ENCODE data around the gene NFYA.

The NFYA gene

DNA sequence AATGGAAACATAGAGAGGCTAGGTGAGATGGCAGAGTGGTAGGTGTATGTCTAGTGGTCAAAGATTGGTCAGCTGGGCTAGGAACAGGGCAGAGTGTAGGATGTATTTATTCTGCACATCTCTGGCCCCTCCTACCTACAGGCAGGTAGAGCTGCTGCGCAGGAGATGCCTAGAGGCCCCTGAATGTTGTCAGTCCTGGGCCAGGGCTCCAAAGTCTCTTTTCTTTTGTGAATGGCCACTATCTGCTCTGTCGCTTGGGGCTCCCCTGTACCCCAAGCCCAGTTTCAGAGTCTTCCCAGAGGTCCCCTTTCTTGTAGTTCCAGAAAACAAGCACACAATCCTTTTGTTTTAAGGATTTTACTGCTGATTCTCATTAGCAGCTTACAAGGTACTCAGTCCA lies 25.5 kb upstream of the NFYA start:
- DNase-seq, result no peak

DNA sequence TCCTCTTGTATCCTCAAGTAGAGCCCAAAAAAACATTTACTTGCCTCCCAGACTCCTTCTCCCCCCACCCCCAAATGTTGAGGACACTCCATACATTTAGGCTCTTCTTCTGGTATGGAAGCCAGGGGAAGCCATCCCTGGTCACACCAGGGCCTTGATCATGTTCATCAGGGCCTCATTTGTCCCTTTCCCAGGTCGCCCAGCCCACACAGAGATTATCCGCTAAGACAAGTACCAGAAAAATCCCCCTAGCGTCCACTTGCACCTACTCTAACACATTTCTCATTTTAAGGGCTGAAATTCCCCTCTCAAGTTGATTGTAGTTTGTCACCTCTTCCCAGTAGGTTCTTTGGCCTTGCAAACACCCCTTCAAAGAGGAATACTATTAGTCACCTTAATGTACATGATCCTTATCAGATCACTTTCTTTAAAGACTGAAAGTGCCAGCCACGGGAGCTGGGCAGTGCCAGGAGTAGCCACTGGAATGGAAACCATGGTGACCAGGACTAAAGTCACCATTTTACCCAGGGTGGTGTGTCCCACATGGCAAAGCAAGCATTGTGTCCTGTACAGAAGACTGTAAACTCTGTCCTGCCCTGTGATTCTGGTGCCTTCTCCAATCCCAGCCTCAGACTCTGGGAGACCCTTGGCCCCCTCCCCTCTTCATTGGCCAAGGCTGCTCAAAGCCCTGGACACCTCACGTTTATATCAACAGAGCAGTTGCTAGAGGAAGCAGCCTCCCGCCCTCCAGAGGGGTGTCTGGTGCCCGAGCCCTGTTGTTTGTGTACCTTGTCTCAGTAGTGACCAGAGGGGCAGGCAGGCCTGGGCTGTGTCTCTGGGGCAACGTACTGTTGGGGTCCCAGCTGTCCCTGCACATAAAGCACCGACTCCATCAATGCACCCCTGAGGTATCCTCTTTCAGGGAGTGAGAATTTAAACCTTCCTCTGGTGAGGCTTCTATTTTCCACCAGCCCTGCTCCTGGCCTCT lies 24.7 kb upstream of the NFYA start:
- DNase-seq, result no peak

GRCh38 chr6:41049521-41049920 lies 23.3 kb upstream of the NFYA start:
- no peak for DNase-seq

DNA sequence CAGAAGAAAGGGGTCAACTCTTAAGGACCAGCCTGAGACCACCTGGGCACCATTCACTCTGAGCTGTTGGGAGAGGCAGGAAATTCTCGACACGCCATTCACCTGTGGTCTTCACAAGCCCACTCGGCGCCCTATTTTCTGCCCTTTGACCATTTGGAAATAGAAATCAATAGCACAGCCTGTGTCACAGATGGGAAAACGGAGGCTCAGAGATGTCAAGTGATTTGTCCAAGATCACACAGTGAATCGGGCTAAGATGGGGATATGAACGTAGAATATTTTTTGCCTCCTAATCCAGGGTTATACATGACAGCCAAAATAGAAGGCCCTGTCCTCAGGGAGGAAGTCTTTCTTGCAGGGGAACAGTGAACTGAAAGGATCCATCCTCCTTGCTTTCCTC lies 22.8 kb upstream of the NFYA start:
- DNase-seq, result no peak

GRCh38 chr6:41050536-41050935 lies 22.2 kb upstream of the NFYA start:
- DNase-seq, result no peak

DNA sequence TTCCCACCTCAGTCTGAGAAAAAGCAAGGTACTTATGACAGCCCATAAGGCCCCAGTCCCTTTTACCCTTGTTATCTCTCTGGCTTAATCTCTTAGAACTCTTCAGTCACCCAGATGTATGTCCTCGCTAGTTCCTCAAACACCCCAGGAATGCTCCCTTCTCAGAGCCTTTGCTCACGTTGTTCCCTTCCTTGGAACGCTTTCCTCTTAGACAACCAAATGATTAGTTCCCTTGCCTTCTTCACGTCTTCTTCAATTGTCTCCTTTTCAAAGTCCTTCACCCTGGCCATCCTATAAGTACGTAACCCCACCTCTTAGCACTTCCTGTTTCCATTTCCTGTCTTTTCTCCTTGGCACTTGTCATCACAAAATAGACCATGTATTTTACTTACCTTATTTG lies 20.9 kb upstream of the NFYA start:
- no peak for DNase-seq

- DNase-seq, result no peak
Measured at GRCh38 chr6:41053041-41053440, 19.7 kb upstream of the NFYA start, which contains the start of gene APOBEC2. Gene APOBEC2, plus strand, starts transcription at chr6:41053202. Its CDS starts 146 bp downstream, at chr6:41053348.

GRCh38 chr6:41054511-41054910 lies 18.3 kb upstream of the NFYA start:
- DNase-seq, result no peak

DNA sequence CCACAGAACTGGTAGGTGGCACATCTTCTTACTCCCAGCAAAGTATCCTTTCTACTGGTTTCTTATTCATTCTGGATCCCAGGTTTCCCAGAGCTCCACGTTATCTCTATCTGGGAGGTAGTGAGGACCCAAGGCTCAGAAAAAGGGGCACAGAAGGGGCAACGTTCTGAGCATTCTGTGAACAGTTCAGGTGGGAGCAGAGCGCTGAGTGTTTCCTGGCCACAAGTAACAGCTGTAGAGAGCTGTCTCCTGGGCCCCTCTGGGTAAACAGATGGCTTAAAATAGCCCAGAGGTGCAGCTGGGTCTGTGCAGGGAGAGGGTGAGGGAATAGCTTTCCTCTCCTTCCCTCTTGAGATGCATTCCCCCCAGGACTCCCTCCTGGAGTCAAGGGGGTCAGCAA lies 17.6 kb upstream of the NFYA start:
- DNase-seq, result no peak

DNA sequence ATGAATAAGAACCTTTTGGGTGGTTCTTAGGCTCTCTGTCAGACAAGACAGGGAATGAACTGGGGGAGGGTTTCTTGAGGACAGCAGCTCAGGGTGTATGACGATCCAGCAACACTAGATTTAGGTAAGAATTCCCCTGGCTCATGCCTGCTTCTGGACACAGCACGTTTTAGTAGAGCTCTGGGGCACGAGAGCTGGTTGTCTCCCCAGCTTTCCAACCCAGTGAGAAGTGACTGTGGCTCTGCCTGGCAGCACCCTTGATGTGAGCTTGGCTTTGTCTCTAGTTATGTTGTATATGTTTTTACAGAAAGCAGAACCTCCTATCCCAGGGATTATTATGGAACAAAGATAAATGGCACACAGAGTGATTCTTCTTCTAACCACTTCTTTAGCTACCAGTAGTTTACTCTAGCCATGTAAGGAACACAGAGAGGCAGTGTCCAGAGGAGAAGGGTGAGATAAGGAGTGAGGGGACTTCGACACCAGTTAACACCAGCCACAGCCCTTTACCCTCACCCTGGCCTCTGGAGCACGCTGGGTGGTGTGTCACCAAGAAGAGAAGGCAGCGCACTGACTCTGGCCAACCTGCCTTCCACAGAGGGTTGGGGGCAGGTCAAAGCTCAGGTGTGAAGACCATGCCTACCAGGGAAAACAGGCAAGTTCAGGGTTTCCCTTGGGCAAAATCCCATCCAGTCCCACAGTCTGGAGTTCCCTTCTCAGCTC lies 15.8 kb upstream of the NFYA start:
- no peak for DNase-seq

- no peak for DNase-seq
Measured at GRCh38 chr6:41058783-41059181, 14.0 kb upstream of the NFYA start.

GRCh38 chr6:41059556-41059955 lies 13.2 kb upstream of the NFYA start:
- no peak for DNase-seq

- DNase-seq, result no peak
Measured at GRCh38 chr6:41061196-41061726, 11.5 kb upstream of the NFYA start.

- DNase-seq, result no peak
Measured at GRCh38 chr6:41062056-41062455, 10.7 kb upstream of the NFYA start.

DNA sequence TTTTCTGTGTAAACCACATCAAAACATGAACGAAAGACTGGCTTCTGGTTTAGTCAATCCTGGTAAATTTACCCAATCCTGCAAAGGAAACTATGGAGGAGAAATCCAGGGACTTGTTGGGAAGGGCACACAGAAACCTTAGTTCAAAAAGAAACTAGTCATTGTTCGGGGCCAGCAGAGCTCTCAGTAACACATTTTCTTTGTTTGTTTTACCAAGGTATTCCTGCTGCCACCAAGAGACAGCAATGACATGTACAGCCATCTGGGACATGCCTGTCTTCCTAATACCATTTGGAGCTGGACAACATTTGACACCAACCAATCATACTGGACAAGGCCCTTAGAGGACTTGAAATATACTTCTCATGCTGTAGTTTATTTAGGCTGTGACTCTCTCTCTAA lies 8.9 kb upstream of the NFYA start:
- no peak for DNase-seq

DNA sequence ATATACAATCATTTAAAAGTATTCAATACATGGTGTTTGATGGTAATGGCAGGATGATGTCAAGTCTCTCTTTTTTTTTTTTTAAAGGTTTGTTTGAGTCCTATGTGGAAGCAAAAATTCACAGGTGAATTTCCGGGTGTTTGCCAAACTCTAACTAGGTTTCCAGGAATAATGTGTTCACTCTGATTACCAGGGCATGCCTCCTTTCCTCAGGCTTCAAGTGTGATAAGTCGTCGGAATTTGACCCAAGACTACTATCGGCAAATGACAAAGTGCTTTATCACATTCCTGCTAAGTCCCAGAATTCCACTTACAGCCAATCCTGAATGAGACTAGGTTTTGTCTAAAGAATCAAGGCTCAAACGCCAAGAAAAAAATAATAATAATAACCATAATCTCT lies 7.9 kb upstream of the NFYA start:
- DNase-seq, result no peak

DNA sequence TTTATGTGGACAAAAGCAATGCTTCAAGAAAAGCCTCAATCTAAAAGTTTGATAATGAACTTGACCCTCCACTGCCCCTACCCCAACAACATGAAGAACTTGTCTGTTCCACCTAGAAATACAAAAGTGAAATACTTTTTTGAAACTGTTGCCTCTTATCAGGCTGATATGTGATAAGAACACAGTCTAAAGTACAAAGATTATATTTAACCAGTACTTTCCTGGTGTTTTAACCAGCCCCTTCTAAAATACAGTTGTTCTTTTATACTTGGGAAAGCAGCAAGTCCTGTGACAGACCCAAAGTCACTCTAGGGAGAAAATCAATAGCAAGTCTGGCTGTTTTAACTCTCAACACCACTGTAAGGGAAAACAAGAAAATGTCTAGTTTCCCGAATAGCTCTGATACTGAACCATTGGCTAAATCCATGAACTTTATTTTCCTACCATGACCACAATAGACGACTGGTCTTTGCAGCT lies 7.2 kb upstream of the NFYA start:
- DNase-seq, result no peak

- DNase-seq, result peak; percentile 62
Measured at GRCh38 chr6:41066867-41067304, 5.9 kb upstream of the NFYA start.

DNA sequence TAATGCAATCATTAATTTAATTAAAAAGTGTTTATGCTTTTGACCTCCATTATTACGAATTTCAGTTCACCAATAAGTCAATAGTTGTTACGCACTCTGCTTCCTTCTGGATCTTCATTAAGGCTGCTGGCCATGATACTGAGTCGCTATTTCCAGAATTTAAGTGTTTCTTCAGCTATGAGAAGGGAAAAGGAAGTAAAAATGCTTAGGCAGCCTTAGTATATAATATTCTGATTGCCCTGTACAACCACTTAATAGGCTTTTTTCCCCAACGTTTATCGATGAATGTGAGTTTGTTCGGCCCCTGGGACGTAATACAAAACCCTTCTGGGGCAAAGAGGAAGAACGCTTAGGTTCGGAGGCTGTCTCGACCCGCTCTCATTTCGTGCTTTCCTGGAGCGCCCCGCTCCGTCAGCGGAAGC lies 1.3 kb upstream of the NFYA start:
- no peak for DNase-seq

- DNase-seq, result peak; percentile 100
Measured at GRCh38 chr6:41071923-41072835, 595 bp upstream of the NFYA start, which contains the start of gene OARD1. Gene OARD1, minus strand, starts transcription at chr6:41072356. Its CDS starts 722 bp downstream, at chr6:41071634.

DNA sequence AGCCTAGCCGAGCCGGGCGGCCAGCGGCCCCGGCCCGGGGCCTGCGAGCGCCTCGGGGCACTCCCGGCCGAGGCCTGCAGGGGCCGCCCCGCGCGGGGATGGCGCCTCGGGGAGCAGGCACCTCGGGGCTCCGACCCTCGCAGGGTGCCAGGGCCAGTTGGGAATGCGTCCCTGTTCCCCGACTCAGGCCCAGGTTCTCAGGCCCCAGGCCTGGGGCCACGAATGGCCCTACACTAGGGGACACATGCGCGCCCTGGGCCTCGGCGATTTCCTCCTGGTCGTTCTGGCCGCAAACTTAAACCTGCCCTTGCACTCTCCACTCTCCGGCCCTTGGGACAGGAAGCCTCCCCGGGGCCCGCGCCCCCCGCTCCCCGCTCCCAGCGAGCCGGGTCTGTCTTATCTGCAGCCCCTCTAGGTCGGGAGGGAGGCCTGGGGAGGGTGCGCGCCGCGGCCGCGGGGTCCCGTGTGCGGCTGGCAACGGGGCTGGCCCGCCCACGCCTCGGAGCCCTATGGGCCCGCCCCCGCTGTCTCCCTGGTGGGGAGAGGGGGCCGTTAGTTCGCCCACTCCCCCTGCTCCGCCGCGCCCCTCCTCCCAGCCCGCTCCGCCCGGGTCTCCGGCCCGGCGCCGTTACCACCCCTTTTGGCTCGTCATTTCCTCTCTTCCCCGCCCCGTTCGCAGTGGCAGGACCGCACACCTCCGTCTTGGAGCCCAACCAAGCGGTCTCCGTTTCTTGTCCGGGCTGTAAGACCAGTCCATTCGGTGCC lies 611 bp downstream of the NFYA start:
- DNase-seq, result peak; percentile 81
